ENCODE results near the gene PDAP1. TPM values are rescaled to one million over a fixed set of nuclear protein-coding genes. Genes with fewer than 3 reads are reported as not detected.
"Not testable (repeated sequence)": the region's sequence is repeated elsewhere in the genome, so short reads cannot be mapped to it uniquely, and the experiment has no call there.

Gene PDAP1
- total and polyA plus RNA-seq, 5 donors from 2014 or later: 17.2 to 52.8 (median 20.7) TPM

GRCh38 chr7:99393355-99394187 is 14.8 kb downstream of the PDAP1 start:
- Mint-ChIP-seq H3K36me3 (peaks cover 17% of the 10 kb centered on the region), H3K4me1 (peaks cover 0 to 35% (median 8%) of the 10 kb centered on the region in 4 donors), H3K9me3 (peaks cover 0 to 2% (median 0%) of the 10 kb centered on the region in 7 donors), H3K27ac (peak overlapping the region; percentile 60 to 97 (median 93)), H3K27me3 (no peaks in the 10 kb centered on the region), H3K4me3 (peak overlapping the region; percentile 80 to 88 (median 84))
- H3K36me3 ChIP-seq (ENCODE audit: control insufficient read depth, insufficient read depth, low read length): peaks cover 71% of the 10 kb centered on the region
- ATAC-seq (ENCODE audit: low read depth in 2 of 2) (no peak), DNase-seq (no peak)
- peak overlapping the region; percentile 31 for H3K4me3 ChIP-seq (ENCODE audit: low read depth, low read length)
- no peaks in the 10 kb centered on the region for H3K27me3 ChIP-seq (ENCODE audit: control insufficient read depth, insufficient read depth, low read length)
- H3K4me1 ChIP-seq (ENCODE audit: control insufficient read depth, insufficient read depth, low read length, poor library complexity, severe bottlenecking): peaks cover 21% of the 10 kb centered on the region
- H3K27ac ChIP-seq (ENCODE audit: insufficient read depth, low read length, poor library complexity, severe bottlenecking): peak overlapping the region; percentile 74
- no peaks in the 10 kb centered on the region for H3K9me3 ChIP-seq (ENCODE audit: control insufficient read depth in 2 of 2, low read length in 2 of 2)

GRCh38 chr7:99392659-99393354 is 15.6 kb downstream of the PDAP1 start:
- peak overlapping the region; percentile 74 for H3K27ac ChIP-seq (ENCODE audit: insufficient read depth, low read length, poor library complexity, severe bottlenecking)
- peaks cover 74% of the 10 kb centered on the region for H3K36me3 ChIP-seq (ENCODE audit: control insufficient read depth, insufficient read depth, low read length)
- H3K4me3 ChIP-seq (ENCODE audit: low read depth, low read length): peak overlapping the region; percentile 31
- ATAC-seq (ENCODE audit: low read depth in 2 of 2) (peak; percentile 96 to 97), DNase-seq (peak; percentile 81 to 93 (median 87))
- no peaks in the 10 kb centered on the region for H3K27me3 ChIP-seq (ENCODE audit: control insufficient read depth, insufficient read depth, low read length)
- peaks cover 21% of the 10 kb centered on the region for H3K4me1 ChIP-seq (ENCODE audit: control insufficient read depth, insufficient read depth, low read length, poor library complexity, severe bottlenecking)
- Mint-ChIP-seq H3K4me1 (peaks cover 0 to 31% (median 7%) of the 10 kb centered on the region in 4 donors), H3K27ac (peak overlapping the region; percentile 60 to 97 (median 93)), H3K4me3 (peak overlapping the region; percentile 80 to 88 (median 84)), H3K9me3 (peaks cover 0 to 1% (median 0%) of the 10 kb centered on the region in 7 donors), H3K27me3 (no peaks in the 10 kb centered on the region), H3K36me3 (peaks cover 11% of the 10 kb centered on the region)
- H3K9me3 ChIP-seq (ENCODE audit: control insufficient read depth in 2 of 2, low read length in 2 of 2): no peaks in the 10 kb centered on the region

DNA sequence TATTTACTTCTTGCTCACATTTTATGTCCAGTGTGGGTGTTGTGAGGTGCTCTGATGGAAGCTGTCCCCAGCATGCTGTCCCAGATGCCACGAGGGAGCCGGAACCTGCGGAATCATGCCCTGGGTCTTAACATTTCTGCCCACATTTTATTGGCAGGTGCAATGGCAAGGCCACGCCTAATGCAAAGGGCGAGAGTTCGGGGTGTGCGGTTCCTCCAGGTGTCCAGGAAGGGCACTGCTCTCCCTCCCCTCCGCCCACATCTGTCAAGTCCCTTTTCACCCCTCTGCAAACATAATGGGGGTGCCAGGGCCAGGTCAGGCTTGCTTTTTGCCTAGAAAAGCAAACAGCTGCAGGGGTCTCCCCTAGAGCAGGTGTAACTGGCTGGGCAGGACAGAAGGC is 16.4 kb downstream of the PDAP1 start:
- no peak for ATAC-seq (ENCODE audit: low read depth in 2 of 2)

DNA sequence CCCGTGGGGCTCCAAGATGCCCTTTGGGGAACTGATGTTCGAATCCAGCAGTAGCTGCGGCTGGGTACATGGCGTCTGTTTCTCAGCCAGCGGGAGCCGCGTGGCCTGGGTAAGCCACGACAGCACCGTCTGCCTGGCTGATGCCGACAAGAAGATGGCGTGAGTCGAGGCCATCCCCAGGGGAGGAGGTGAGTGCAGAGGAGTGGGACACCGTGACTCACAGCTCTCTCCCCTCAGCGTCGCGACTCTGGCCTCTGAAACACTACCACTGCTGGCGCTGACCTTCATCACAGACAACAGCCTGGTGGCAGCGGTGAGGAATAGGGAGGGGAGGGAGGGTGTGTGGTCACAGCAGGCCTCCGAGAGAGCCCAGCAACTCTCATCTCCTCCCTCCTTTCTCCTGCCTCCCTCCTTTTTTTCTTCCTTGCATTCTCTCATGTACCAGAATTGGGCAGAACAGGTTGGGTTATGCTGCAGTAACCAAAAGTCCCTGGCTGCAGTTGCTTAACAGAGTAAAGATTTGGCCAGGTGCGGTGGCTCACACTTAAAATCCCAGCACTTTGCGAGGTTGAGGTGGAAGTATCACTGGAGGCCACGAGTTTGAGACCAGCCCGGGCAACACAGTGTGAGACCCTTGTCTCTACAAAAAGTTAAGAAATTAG is 17.3 kb downstream of the PDAP1 start:
- ATAC-seq (ENCODE audit: low read depth in 2 of 2) (no peak), DNase-seq (no peak)
- Histone ChIP-seq H3K9me3 (ENCODE audit: control insufficient read depth in 2 of 2, low read length in 2 of 2) (no peaks in the 10 kb centered on the region), H3K36me3 (ENCODE audit: control insufficient read depth, insufficient read depth, low read length) (peaks cover 75% of the 10 kb centered on the region), H3K27me3 (ENCODE audit: control insufficient read depth, insufficient read depth, low read length) (no peaks in the 10 kb centered on the region), H3K4me1 (ENCODE audit: control insufficient read depth, insufficient read depth, low read length, poor library complexity, severe bottlenecking) (peaks cover 21% of the 10 kb centered on the region), H3K4me3 (ENCODE audit: low read depth, low read length) (no peak overlapping the region), H3K27ac (ENCODE audit: insufficient read depth, low read length, poor library complexity, severe bottlenecking) (no peak overlapping the region)
- Mint-ChIP-seq H3K4me3 (peak overlapping the region in 2 of 4 donors; percentile 10 to 13), H3K4me1 (peaks cover 0 to 36% (median 5%) of the 10 kb centered on the region in 4 donors), H3K9me3 (no peaks in the 10 kb centered on the region), H3K36me3 (peaks cover 14% of the 10 kb centered on the region), H3K27ac (no peak overlapping the region), H3K27me3 (no peaks in the 10 kb centered on the region)

More for the DNA sequence above, 16.4 kb downstream of the PDAP1 start:
- H3K4me3 Mint-ChIP-seq: peak overlapping the region in 3 of 4 donors; percentile 15 to 56 (median 19)
- no peaks in the 10 kb centered on the region for H3K27me3 Mint-ChIP-seq
- H3K27ac Mint-ChIP-seq: peak overlapping the region in 2 of 3 donors; percentile 81 to 97
- no peaks in the 10 kb centered on the region for H3K27me3 ChIP-seq (ENCODE audit: control insufficient read depth, insufficient read depth, low read length)
- peaks cover 0 to 30% (median 6%) of the 10 kb centered on the region in 4 donors for H3K4me1 Mint-ChIP-seq
- no peak overlapping the region for H3K4me3 ChIP-seq (ENCODE audit: low read depth, low read length)
- H3K9me3 ChIP-seq (ENCODE audit: control insufficient read depth in 2 of 2, low read length in 2 of 2): no peaks in the 10 kb centered on the region
- peaks cover 73% of the 10 kb centered on the region for H3K36me3 ChIP-seq (ENCODE audit: control insufficient read depth, insufficient read depth, low read length)
- H3K9me3 Mint-ChIP-seq: no peaks in the 10 kb centered on the region
- H3K4me1 ChIP-seq (ENCODE audit: control insufficient read depth, insufficient read depth, low read length, poor library complexity, severe bottlenecking): peaks cover 21% of the 10 kb centered on the region
- DNase-seq: no peak
- peak overlapping the region; percentile 74 for H3K27ac ChIP-seq (ENCODE audit: insufficient read depth, low read length, poor library complexity, severe bottlenecking)
- peaks cover 10% of the 10 kb centered on the region for H3K36me3 Mint-ChIP-seq

DNA sequence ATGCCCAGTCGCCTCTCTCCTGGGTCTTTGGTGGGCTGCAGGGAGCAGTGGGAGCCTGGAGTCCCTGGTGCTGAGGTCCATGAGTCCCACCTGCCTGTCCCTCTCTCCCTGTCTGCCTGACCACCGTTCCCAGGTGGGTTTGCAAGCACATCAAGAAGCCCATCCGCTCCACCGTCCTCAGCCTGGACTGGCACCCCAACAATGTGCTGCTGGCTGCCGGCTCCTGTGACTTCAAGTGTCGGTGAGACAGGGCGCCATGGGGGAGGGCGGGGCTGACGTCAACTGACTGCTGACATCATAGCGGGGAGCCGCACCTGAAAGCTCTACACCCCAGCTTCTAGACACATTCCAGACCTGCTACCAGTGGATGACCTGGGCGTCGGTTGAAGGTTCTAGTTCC is 18.6 kb downstream of the PDAP1 start:
- H3K4me1 ChIP-seq (ENCODE audit: control insufficient read depth, insufficient read depth, low read length, poor library complexity, severe bottlenecking): peaks cover 26% of the 10 kb centered on the region
- H3K36me3 Mint-ChIP-seq: peaks cover 13% of the 10 kb centered on the region
- no peak overlapping the region for H3K27ac Mint-ChIP-seq

DNA sequence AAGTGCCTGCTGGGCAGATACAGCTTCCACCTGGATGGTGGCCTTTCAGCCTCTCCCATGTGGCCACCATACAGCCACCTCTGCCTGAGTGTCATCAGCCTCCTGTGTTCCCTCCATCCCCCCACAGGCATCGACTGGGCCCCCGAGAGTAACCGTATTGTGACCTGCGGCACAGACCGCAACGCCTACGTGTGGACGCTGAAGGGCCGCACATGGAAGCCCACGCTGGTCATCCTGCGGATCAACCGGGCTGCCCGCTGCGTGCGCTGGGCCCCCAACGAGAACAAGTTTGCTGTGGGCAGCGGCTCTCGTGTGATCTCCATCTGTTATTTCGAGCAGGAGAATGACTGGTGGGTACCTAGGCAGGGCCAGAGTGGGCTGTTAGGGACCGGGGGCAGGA is 20.5 kb downstream of the PDAP1 start:
- H3K27ac Mint-ChIP-seq: no peak overlapping the region
- ATAC-seq (ENCODE audit: low read depth in 2 of 2) (no peak), DNase-seq (no peak)
- H3K27me3 ChIP-seq (ENCODE audit: control insufficient read depth, insufficient read depth, low read length): no peaks in the 10 kb centered on the region
- H3K36me3 ChIP-seq (ENCODE audit: control insufficient read depth, insufficient read depth, low read length): peaks cover 60% of the 10 kb centered on the region
- H3K4me1 ChIP-seq (ENCODE audit: control insufficient read depth, insufficient read depth, low read length, poor library complexity, severe bottlenecking): peaks cover 27% of the 10 kb centered on the region
- H3K27ac ChIP-seq (ENCODE audit: insufficient read depth, low read length, poor library complexity, severe bottlenecking): no peak overlapping the region
- H3K36me3 Mint-ChIP-seq: peaks cover 12% of the 10 kb centered on the region
- H3K9me3 Mint-ChIP-seq: no peaks in the 10 kb centered on the region
- no peak overlapping the region for H3K4me3 ChIP-seq (ENCODE audit: low read depth, low read length)
- H3K4me3 Mint-ChIP-seq: no peak overlapping the region
- H3K27me3 Mint-ChIP-seq: no peaks in the 10 kb centered on the region
- no peaks in the 10 kb centered on the region for H3K9me3 ChIP-seq (ENCODE audit: control insufficient read depth in 2 of 2, low read length in 2 of 2)
- H3K4me1 Mint-ChIP-seq: peaks cover 0 to 34% (median 6%) of the 10 kb centered on the region in 4 donors

More for the DNA sequence above, 18.6 kb downstream of the PDAP1 start:
- H3K27ac ChIP-seq (ENCODE audit: insufficient read depth, low read length, poor library complexity, severe bottlenecking): no peak overlapping the region
- no peaks in the 10 kb centered on the region for H3K9me3 Mint-ChIP-seq
- no peaks in the 10 kb centered on the region for H3K9me3 ChIP-seq (ENCODE audit: control insufficient read depth in 2 of 2, low read length in 2 of 2)
- ATAC-seq (ENCODE audit: low read depth in 2 of 2) (no peak), DNase-seq (no peak)
- H3K4me1 Mint-ChIP-seq: peaks cover 0 to 34% (median 5%) of the 10 kb centered on the region in 4 donors
- no peaks in the 10 kb centered on the region for H3K27me3 ChIP-seq (ENCODE audit: control insufficient read depth, insufficient read depth, low read length)
- no peak overlapping the region for H3K4me3 ChIP-seq (ENCODE audit: low read depth, low read length)
- H3K36me3 ChIP-seq (ENCODE audit: control insufficient read depth, insufficient read depth, low read length): peaks cover 67% of the 10 kb centered on the region
- H3K4me3 Mint-ChIP-seq: no peak overlapping the region
- H3K27me3 Mint-ChIP-seq: no peaks in the 10 kb centered on the region

DNA sequence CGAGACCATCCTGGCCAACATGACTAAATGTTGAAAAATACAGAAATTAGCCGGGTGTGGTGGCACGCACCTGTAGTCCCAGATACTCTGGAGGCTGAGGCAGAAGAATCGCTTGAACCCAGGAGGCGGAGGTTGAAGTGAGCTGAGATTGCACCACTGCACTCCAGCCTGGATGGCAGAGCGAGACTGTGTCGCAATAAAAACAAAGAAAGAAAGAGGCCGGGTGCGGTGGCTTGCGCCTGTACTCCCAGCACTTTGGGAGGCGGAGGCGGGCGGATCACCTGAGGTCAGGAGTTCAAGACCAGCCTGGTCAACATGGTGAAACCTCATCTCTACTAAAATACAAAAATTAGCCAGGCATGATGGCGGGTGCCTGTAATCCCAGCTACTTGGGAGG is 21.2 kb downstream of the PDAP1 start:
- H3K4me3 ChIP-seq (ENCODE audit: low read depth, low read length); H3K9me3 ChIP-seq (ENCODE audit: control insufficient read depth in 2 of 2, low read length in 2 of 2); H3K27me3 ChIP-seq (ENCODE audit: control insufficient read depth, insufficient read depth, low read length); H3K27ac ChIP-seq (ENCODE audit: insufficient read depth, low read length, poor library complexity, severe bottlenecking); DNase-seq; H3K9me3 Mint-ChIP-seq; H3K27me3 Mint-ChIP-seq; ATAC-seq (ENCODE audit: low read depth in 2 of 2): not testable (repeated sequence)
- Histone ChIP-seq H3K36me3 (ENCODE audit: control insufficient read depth, insufficient read depth, low read length) (peaks cover 60% of the 10 kb centered on the region), H3K4me1 (ENCODE audit: control insufficient read depth, insufficient read depth, low read length, poor library complexity, severe bottlenecking) (peaks cover 23% of the 10 kb centered on the region)
- peak overlapping the region in 1 of 3 donors; percentile 65 for H3K27ac Mint-ChIP-seq
- peaks cover 12% of the 10 kb centered on the region for H3K36me3 Mint-ChIP-seq
- H3K4me1 Mint-ChIP-seq: peaks cover 0 to 30% (median 5%) of the 10 kb centered on the region in 4 donors
- peak overlapping the region in 1 of 4 donors; percentile 81 for H3K4me3 Mint-ChIP-seq
